Vagina (tissue), 2 donors: Measurements from ENCODE around the gene GNAI2.

Experiments
- CTCF ChIP-seq, 3 experiments: fragments of 450-650 bp in 2 of 3; fragments of 200-600 bp in 1 of 3; sonication (generic) in 1 of 3; IDR thresholded peaks; one replicate each; pipeline ENCODE4 v1.5.1; 2017 to 2019; ENCODE audit warnings: antibody characterized with exemption in 3 of 3, mild to moderate bottlenecking in 2 of 3, moderate library complexity in 2 of 3
- POLR2A ChIP-seq, 2 donors: fragments of 450-650 bp; IDR thresholded peaks; one replicate each; pipeline ENCODE4 v1.6.1; 2017; ENCODE audit warnings: antibody characterized with exemption in 2 of 2, mild to moderate bottlenecking in 2 of 2, moderate library complexity in 2 of 2
- POLR2AphosphoS5 ChIP-seq, 2 donors: sonication (generic); formaldehyde crosslinking; IDR thresholded peaks; one replicate each; pipeline ENCODE4 v1.9.0; 2017; ENCODE audit warnings: antibody characterized with exemption in 2 of 2, mild to moderate bottlenecking in 2 of 2, low read depth in 1 of 2; ENCODE audit not compliant: insufficient read depth in 1 of 2

GRCh38 chr3:50241163-50241562, 5.2 kb downstream of the GNAI2 start:
- TF ChIP-seq POLR2A (IDR thresholded peaks at IDR 0.05), result no peak
- TF ChIP-seq CTCF (IDR thresholded peaks at IDR 0.05), result no peak
- TF ChIP-seq POLR2AphosphoS5 (IDR thresholded peaks at IDR 0.05; ENCODE audit: insufficient read depth in 1 of 2, low read depth in 1 of 2), result no peak
